Endothelial cell of umbilical vein (primary cell): ENCODE results near the gene FAM120B. TPM values are rescaled to one million over a fixed set of nuclear protein-coding genes. Genes with fewer than 3 reads are reported as not detected.

Experiments
- BruUV-seq: library from RNA; stranded (reverse); fragments of 400-500 nt; replicated peaks from 2 replicates; lab custom pipeline; 2021; lab: Mats Ljungman, UMichigan
- CTCF ChIA-PET: fragments of 300-600, 350-600 bp; sonication (Branson Sonifier 250); formaldehyde crosslinking; loops from one replicate; lab custom pipeline; 2021; ENCODE audit warnings: antibody characterized with exemption, inconsistent platforms; lab: Charles Lee
- POLR2A ChIA-PET: fragments of 300-600, 350-600 bp; sonication (Branson Sonifier 250); formaldehyde crosslinking; loops from one replicate; lab custom pipeline; 2021; ENCODE audit warnings: antibody characterized with exemption, inconsistent platforms; lab: Charles Lee
- DNase-seq: peaks from one replicate; pipeline ENCODE4 v3.0.0-alpha.2; 2011; ENCODE audit warnings: low read depth, low spot score
- FAIRE-seq: peaks from 2 replicates; lab custom pipeline; 2011; peaks lifted over from hg19 to GRCh38; lab: Jason Lieb, UNC
- H2AFZ ChIP-seq: 2 replicates; pipeline ENCODE4 v1.6.0; 2012; ENCODE audit warnings: low read depth, low read length, control low read depth, inconsistent platforms
- H3K27ac ChIP-seq: 2 replicates; pipeline ENCODE4 v1.5.1; 2011; ENCODE audit warnings: low read depth, mild to moderate bottlenecking, control low read depth, low read length, moderate library complexity; ENCODE audit not compliant: insufficient read depth
- H3K27me3 ChIP-seq, 2 experiments: 2 replicates each; pipeline versions ENCODE4 v1.6.0 to v1.6.1; 2011; ENCODE audit warnings: low read length in 2 of 2, mixed read lengths in 1 of 2; ENCODE audit not compliant: control insufficient read depth in 2 of 2, insufficient read depth in 2 of 2
- H3K36me3 ChIP-seq, 2 experiments: 2 replicates in 1 of 2; 3 replicates in 1 of 2; pipeline ENCODE4 v1.5.1; 2011; ENCODE audit warnings: low read length in 2 of 2, mild to moderate bottlenecking in 1 of 2, moderate library complexity in 1 of 2; ENCODE audit not compliant: control insufficient read depth in 2 of 2, insufficient read depth in 2 of 2; ENCODE audit errors: extremely low read depth in 1 of 2
- H3K4me1 ChIP-seq: 3 replicates; pipeline ENCODE4 v1.5.1; 2011; ENCODE audit warnings: mild to moderate bottlenecking, low read length; ENCODE audit not compliant: control insufficient read depth, insufficient read depth; ENCODE audit errors: extremely low read depth
- H3K4me2 ChIP-seq: 2 replicates; pipeline ENCODE4 v1.6.1; 2011; ENCODE audit warnings: low read length, control low read depth, mixed read lengths; ENCODE audit not compliant: insufficient read depth
- H3K4me3 ChIP-seq, 3 experiments: fragments of 200-600 bp in 1 of 3; sonication (generic), shearing (Covaris generic) in 1 of 3; replicated peaks in 1 of 3; 2 replicates each; pipeline ENCODE4 v1.5.1; 2011 to 2016; ENCODE audit warnings: control low read depth in 3 of 3, low read length in 3 of 3, mild to moderate bottlenecking in 2 of 3, inconsistent platforms in 1 of 3, low read depth in 1 of 3, moderate library complexity in 1 of 3; ENCODE audit not compliant: insufficient read depth in 1 of 3
- H3K79me2 ChIP-seq: 2 replicates; pipeline ENCODE4 v1.6.0; 2012; ENCODE audit warnings: low read length, inconsistent platforms; ENCODE audit not compliant: control insufficient read depth, insufficient read depth
- H3K9ac ChIP-seq: replicated peaks from 2 replicates; pipeline ENCODE3; 2011; ENCODE audit warnings: low read length, control low read depth; ENCODE audit not compliant: insufficient read depth; ENCODE audit errors: extremely low read depth
- H3K9me1 ChIP-seq: replicated peaks from 3 replicates; pipeline ENCODE4 v1.6.0; 2011; ENCODE audit warnings: mild to moderate bottlenecking, low read length; ENCODE audit not compliant: control insufficient read depth, insufficient read depth; ENCODE audit errors: extremely low read depth
- H3K9me3 ChIP-seq: replicated peaks from 2 replicates; pipeline ENCODE4 v1.5.1; 2012; ENCODE audit warnings: low read length, inconsistent platforms; ENCODE audit not compliant: control insufficient read depth, insufficient read depth
- H4K20me1 ChIP-seq: replicated peaks from 2 replicates; pipeline ENCODE3; 2011; ENCODE audit warnings: mild to moderate bottlenecking, low read length; ENCODE audit not compliant: control insufficient read depth, insufficient read depth; ENCODE audit errors: extremely low read depth
- EZH2 ChIP-seq: IDR thresholded peaks from 2 replicates; pipeline ENCODE4 v1.6.1; 2012; ENCODE audit warnings: borderline replicate concordance, low read depth, mild to moderate bottlenecking, moderate library complexity, low read length, inconsistent platforms; ENCODE audit not compliant: severe bottlenecking
- FOS ChIP-seq: IDR thresholded peaks from 2 replicates; pipeline ENCODE4 v1.6.1; 2011; ENCODE audit warnings: mild to moderate bottlenecking, low read length, moderate library complexity, borderline replicate concordance; ENCODE audit not compliant: insufficient read depth
- GATA2 ChIP-seq: IDR thresholded peaks from 2 replicates; pipeline ENCODE4 v1.7.0; 2011; ENCODE audit warnings: low read depth, mild to moderate bottlenecking, moderate library complexity, mixed read lengths, low read length; ENCODE audit not compliant: insufficient read length, insufficient read depth
- JUN ChIP-seq: IDR thresholded peaks from 2 replicates; pipeline ENCODE4 v1.6.1; 2011; ENCODE audit warnings: borderline replicate concordance, low read depth; ENCODE audit not compliant: insufficient read length, insufficient read depth
- MYC ChIP-seq: IDR thresholded peaks from one replicate; pipeline ENCODE4 v1.6.1; 2011; ENCODE audit warnings: mild to moderate bottlenecking, low read depth, low read length
- POLR2A ChIP-seq: IDR thresholded peaks from 2 replicates; pipeline ENCODE4 v1.6.1; 2012; ENCODE audit warnings: low read depth, mild to moderate bottlenecking, control low read depth, low read length
- POLR2AphosphoS5 ChIP-seq: IDR thresholded peaks from 2 replicates; pipeline ENCODE4 v1.6.1; 2012; ENCODE audit warnings: low read depth, mild to moderate bottlenecking, control low read depth, low read length, moderate library complexity; ENCODE audit not compliant: insufficient read depth
- dilution Hi-C: fragments of 300-500 bp; cut with MboI; formaldehyde crosslinking; loops from one replicate; pipeline ENCODE4 v1.15.0; 2019; ENCODE audit warnings: low sequenced_read_pairs; ENCODE audit not compliant: extremely low pct_ligation_motif_present
- intact Hi-C: fragments of 100-400 bp; cut with micrococcal nuclease; formaldehyde crosslinking; loops from one replicate; pipeline ENCODE4 v1.10.0; 2022
- polyA plus RNA-seq, 4 experiments: library from polyadenylated mRNA; depleted of rRNA in 3 of 4; stranded (reverse) in 3 of 4; unstranded in 1 of 4; fragments of >200 nt; gene quantifications; 2 replicates each; pipeline versions ENCODE4 v1.2.1 to v1.2.3, GENCODE V29; 2011 to 2012; ENCODE audit warnings: missing spikeins in 1 of 4
- total RNA-seq: library from RNA; stranded (reverse); gene quantifications from 2 replicates; pipeline ENCODE4 v1.2.3, GENCODE V29; 2021
- TF ChIP-seq, protein P1 (sequence below): IDR thresholded peaks from 2 replicates; pipeline ENCODE4 v1.6.1; 2011; ENCODE audit not compliant: insufficient read depth, insufficient read length
- TF ChIP-seq, protein P2 (sequence below), 2 donors: IDR thresholded peaks; 1 replicate in 1 of 2; 2 replicates in 1 of 2; pipeline ENCODE4 v1.5.1; 2011; ENCODE audit warnings: low read length in 2 of 2, mild to moderate bottlenecking in 2 of 2, moderate library complexity in 2 of 2, control low read depth in 1 of 2, inconsistent platforms in 1 of 2, low read depth in 1 of 2; ENCODE audit not compliant: insufficient read depth in 1 of 2; ENCODE audit errors: extremely low read depth in 1 of 2

The FAM120B gene
- total and polyA plus RNA-seq, 2 donors (not counting 3 experiments of a cell fraction or from before 2014, with no cell fraction given): 10.8 to 28.2 TPM

DNA sequence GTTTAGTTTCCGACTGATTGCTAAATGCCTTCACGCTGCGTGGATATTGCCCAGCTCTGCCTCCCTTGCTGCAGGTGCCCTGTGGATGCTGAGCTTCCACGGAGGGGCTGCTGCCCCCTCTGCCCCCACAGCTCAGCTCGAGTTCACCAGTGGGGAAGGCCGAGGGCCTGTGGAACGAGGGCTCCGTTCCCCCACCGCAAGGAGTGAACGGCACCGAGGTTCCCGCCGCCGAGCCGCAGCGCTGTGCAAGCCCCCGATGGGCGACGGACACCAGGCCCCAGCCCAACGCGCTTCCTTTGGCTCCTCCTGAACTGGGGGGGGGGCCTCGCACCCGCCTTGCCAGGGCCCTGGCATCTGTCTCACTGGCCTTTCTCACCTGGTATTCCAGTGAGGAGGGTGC is 33.4 kb upstream of the FAM120B start:
- dilution Hi-C loops (no loop called here), intact Hi-C loops (no loop called here)
- no peaks in the 10 kb centered on the region for H3K9me3 ChIP-seq
- POLR2A ChIA-PET: no interaction called here
- TF ChIP-seq JUN (no peak), MYC (no peak), EZH2 (no peak), FOS (no peak), GATA2 (no peak), POLR2A (no peak), POLR2AphosphoS5 (no peak)
- TF ChIP-seq, protein P1, sequence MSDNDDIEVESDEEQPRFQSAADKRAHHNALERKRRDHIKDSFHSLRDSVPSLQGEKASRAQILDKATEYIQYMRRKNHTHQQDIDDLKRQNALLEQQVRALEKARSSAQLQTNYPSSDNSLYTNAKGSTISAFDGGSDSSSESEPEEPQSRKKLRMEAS: no peak
- TF ChIP-seq, protein P2, sequence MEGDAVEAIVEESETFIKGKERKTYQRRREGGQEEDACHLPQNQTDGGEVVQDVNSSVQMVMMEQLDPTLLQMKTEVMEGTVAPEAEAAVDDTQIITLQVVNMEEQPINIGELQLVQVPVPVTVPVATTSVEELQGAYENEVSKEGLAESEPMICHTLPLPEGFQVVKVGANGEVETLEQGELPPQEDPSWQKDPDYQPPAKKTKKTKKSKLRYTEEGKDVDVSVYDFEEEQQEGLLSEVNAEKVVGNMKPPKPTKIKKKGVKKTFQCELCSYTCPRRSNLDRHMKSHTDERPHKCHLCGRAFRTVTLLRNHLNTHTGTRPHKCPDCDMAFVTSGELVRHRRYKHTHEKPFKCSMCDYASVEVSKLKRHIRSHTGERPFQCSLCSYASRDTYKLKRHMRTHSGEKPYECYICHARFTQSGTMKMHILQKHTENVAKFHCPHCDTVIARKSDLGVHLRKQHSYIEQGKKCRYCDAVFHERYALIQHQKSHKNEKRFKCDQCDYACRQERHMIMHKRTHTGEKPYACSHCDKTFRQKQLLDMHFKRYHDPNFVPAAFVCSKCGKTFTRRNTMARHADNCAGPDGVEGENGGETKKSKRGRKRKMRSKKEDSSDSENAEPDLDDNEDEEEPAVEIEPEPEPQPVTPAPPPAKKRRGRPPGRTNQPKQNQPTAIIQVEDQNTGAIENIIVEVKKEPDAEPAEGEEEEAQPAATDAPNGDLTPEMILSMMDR (IDR thresholded peaks at IDR 0.05; ENCODE audit: extremely low read depth in 1 of 2, insufficient read depth in 1 of 2, low read depth in 1 of 2, low read length in 2 of 2): no peak
- H4K20me1 ChIP-seq: no peaks in the 10 kb centered on the region
- H3K27me3 ChIP-seq: peaks cover 2 to 17% of the 10 kb centered on the region in 2 experiments
- no peak overlapping the region for H3K9ac ChIP-seq
- no peak overlapping the region for H2AFZ ChIP-seq
- H3K4me3 ChIP-seq: no peak overlapping the region
- H3K4me1 ChIP-seq: peaks cover 1% of the 10 kb centered on the region
- no peaks in the 10 kb centered on the region for H3K79me2 ChIP-seq
- H3K9me1 ChIP-seq: no peaks in the 10 kb centered on the region
- H3K36me3 ChIP-seq: no peaks in the 10 kb centered on the region
- DNase-seq (no peak), FAIRE-seq (no peak)
- no peak overlapping the region for H3K4me2 ChIP-seq
- BruUV-seq: no TSS peak
- CTCF ChIA-PET: no interaction called here
- no peak overlapping the region for H3K27ac ChIP-seq
